HG03175 (cell line): Measurements from ENCODE around the gene NEO1.
"Not testable (repeated sequence)": the region's sequence is repeated elsewhere in the genome, so short reads cannot be mapped to it uniquely, and the experiment has no call there.

ENCODE experiments used
- ATAC-seq: cut with Tn5 transposase; IDR thresholded peaks from one replicate; pipeline ENCODE4 v1.9.1; 2021; ENCODE audit warnings: mild to moderate bottlenecking, moderate library complexity; ENCODE audit not compliant: unreplicated experiment

Gene NEO1

GRCh38 chr15:73195166-73195565 is 142.9 kb downstream of the NEO1 start:
- ATAC-seq = no peak

- ATAC-seq = no peak
Observed at GRCh38 chr15:73196113-73196512, 143.8 kb downstream of the NEO1 start.

GRCh38 chr15:73200339-73200738 is 148.1 kb downstream of the NEO1 start:
- ATAC-seq = no peak

DNA sequence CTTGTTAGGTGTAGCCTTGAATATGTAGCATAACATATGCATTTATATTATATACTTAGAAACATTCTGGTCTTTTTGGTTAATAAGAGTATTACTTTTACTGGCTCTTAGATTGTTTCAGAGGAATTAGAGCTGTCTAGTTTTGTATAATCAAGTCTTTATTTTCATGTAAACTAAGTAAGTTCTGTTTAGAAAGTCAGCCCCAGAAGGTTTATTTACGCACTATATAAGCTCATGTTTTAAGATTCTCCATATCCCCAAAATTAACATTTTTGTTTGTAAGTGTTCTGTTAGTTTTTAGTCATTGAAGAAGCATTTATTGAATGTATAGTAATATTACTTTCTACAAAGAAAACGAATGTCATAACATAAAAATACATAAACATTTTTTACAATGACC is 158.4 kb downstream of the NEO1 start:
- no peak for ATAC-seq

GRCh38 chr15:73212424-73212823 is 160.2 kb downstream of the NEO1 start:
- ATAC-seq = no peak

DNA sequence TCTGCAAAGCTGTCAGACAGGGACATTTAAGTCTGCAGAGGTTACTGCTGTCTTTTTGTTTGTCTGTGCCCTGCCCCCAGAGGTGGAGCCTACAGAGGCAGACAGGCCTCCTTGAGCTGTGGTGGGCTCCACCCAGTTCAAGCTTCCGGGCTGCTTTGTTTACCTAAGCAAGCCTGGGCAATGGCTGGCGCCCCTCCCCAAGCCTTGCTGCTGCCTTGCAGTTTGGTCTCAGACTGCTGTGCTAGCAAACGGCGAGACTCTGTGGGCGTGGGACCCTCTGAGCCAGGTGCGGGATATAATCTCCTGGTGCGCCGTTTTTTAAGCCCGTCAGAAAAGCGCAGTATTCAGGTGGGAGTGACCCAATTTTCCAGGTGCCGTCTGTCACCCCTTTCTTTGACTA is 169.2 kb downstream of the NEO1 start:
- not testable (repeated sequence) for ATAC-seq

- ATAC-seq = no peak
Observed at GRCh38 chr15:73225358-73226015, 173.2 kb downstream of the NEO1 start.

DNA sequence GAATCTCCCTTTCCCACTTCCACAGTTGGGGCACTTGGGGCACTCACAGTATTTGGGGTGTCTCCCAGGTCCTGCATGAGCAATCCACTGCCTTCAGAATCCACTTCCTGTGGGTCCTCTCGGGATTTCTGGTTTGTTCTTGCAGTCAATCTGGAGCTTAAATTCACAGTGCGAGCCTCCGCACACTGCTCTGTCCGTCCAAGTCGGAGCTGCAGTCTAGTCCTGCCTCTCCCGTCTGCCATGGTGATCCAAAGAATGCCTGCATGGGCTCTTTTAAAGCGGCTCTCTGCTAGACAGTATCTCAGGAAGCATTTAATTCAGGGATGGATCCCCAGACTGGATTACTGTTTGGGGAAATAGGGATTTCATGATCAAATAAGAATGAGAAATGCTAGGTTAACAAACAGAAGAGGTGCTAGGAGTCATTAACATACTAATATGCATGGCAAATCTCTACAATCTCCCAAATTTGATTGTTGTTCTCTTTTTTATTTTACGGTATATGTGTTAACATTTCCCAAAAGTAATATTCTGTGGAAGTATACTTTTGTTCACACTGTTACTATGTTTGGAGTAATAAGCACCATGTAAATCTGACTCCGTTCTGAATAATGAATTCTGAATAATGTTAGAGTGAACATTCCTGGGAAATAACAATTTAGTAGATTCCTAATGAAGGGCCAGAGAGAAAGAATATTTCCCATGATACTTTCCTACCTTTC is 174.0 kb downstream of the NEO1 start:
- no peak for ATAC-seq

DNA sequence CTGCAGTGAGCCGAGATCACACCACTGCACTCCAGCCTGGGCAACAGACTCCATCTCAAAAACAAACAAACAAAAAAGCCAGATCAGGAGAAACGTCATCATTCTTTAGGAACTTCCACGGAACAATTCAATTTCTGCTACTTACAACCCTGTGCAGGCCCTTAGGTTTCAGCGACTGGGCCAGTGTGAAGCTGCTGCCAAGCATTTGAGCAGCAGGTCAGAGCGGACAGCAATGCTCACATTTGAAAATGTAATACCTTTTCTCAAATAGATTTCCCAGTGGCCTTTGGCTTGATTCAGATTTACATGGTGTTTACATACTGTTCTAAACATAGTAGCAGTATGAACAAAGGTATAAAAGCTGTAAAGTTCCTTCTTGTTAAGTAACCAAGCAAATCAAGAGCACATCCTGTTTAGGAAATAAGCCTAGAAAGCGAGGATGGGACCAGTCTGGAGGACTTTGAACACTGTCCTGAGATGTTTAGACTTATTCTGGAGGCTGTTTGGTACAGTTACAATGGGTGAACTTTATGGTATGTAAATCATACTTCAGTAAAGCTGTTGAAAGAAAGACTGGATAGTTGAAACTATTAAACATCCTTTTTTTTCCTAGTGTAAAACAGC is 175.3 kb downstream of the NEO1 start:
- no peak for ATAC-seq

DNA sequence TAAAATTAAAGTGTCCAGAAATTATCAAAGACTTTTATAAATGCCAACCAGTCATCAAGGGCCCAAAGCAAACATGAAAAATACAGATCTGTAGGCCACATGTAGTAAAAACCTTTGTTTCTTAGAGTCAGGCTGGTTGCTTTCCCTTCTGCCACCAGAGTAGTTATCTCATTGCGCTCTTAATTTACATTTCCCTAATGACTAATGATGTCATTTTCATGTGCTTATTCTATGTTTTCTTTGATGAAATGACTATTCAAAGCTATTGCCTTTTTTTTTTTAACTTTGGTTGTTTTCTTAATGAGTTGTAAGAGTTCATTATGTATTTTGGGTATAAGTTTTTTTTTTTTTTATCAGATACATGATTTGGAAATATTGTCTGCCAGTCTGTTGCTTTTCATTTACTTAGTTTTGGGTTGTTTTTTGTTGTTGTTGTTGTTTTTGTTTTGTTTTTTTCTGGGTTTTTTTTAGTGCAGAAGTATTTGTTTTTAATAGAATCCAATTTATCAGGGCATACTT is 175.9 kb downstream of the NEO1 start:
- ATAC-seq = no peak

GRCh38 chr15:73231661-73232419 is 179.6 kb downstream of the NEO1 start:
- ATAC-seq = no peak

- ATAC-seq = no peak
Observed at GRCh38 chr15:73232776-73233175, 180.5 kb downstream of the NEO1 start.

DNA sequence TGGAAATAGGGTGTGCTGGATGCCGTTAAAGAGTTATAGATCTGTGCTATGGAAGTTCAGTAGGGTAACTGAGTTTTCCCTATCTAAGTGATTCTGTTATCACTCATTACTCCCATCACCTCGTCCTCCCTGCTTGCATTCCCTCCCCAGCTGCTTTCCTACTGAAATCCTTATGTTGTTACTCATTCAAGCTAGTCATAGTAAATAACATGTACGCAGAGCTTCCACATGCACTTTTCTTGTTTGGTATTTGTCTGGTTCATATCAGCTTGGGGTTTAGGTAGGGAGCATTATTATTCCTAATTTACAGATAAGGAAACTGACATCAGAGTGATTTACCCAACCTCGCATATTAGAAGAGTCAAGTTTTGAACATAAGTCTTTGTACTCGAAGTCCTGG is 181.4 kb downstream of the NEO1 start:
- ATAC-seq = no peak

DNA sequence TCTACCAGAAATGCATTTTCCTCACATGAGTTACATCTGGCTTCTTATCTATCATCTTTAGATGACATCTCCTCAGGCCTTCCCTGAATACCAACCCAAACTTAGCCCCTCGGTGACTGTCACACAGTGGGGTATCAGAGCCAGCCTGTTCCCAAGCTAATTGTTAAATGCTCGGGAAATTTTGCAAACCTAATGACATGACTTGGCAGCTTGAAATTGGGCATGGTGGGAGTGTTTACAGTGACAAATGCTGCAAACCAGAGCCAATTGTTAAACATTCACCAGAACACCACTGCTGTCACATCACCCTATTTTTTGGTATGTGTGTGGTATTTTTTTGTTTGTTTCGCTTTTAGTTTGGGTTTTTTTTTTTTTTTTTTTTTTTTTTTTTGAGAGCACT is 185.6 kb downstream of the NEO1 start:
- ATAC-seq = no peak

DNA sequence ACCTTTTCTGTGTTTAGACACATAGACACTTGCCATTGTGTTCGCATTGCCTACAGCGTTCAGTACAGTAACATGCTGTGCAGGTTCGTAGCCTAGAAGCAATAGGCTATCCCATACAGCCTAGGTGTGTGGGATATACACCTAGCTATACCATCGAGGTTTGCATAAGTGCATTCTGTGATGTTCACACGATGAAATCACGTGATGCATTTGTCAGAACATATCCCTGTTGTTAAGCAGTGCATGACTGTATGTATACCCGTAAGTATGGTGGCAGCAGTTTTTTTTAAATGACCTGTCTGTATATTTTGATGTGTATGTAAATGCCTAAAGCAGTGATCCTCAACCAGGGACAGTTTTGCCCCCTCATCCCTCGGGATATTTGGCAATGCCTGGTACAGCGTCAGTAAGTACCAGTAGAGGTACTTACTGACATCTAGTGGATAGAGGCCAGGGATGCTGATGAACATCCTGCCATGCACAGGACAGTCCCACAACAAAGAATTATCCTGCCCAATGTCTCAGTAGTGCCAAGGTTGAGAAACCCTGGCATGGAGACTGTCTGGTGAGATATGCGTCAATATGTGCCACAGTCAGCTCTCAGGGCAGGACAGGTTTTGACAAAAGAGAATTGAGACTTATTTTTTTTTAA is 187.4 kb downstream of the NEO1 start:
- no peak for ATAC-seq

DNA sequence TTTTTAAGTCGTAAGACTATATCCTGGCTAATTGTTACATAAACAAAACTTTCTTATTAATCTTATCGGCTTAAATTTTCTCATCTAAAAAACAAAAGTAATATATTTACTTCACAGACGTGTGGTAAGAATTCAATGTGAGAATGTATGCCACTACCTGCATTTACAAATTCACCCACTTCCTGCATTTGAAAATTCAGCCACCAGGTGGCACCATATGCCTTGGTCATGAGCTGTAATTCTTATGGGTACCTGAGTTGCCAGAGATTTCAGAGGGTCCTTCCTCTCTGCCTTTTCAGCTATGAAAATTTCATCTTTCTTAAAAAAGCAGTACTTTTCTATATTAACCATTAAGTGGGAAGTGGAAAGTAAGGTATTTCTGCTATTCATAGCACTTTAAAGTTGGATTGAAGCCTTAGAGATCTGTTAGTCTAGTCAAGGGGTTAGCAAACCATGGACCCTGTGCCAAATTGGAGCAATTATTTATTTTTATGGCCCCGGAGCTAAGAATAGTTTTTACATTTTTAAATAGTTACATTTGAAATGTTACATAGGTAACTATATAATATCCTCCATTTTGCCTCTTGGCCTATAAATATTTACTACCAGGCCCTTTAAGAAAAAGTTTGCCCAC is 188.7 kb downstream of the NEO1 start:
- no peak for ATAC-seq

- no peak for ATAC-seq
Observed at GRCh38 chr15:73244333-73244732, 192.1 kb downstream of the NEO1 start.

GRCh38 chr15:73246439-73246838 is 194.2 kb downstream of the NEO1 start:
- ATAC-seq = no peak

GRCh38 chr15:73246898-73247297 is 194.6 kb downstream of the NEO1 start:
- no peak for ATAC-seq

GRCh38 chr15:73247331-73247730 is 195.1 kb downstream of the NEO1 start:
- no peak for ATAC-seq
